ENCODE data around the gene FRMD1. TPM values are rescaled to one million over a fixed set of nuclear protein-coding genes. Genes with fewer than 3 reads are reported as not detected.

The FRMD1 gene
- polyA plus RNA-seq, 1 experiment: not detected

- ChIA-PET CTCF (no interaction called here), POLR2A (no interaction called here)
- no peaks in the 10 kb centered on the region; the same call in 1 of the 2 replicates for H3K27me3 ChIP-seq (ENCODE audit: control insufficient read depth, insufficient read depth, low read length)
- no peak overlapping the region for H3K4me3 ChIP-seq (ENCODE audit: low read depth, low read length)
- no peaks in the 10 kb centered on the region for H3K36me3 ChIP-seq (ENCODE audit: control insufficient read depth, insufficient read depth, low read length)
- TF ChIP-seq, protein P1, sequence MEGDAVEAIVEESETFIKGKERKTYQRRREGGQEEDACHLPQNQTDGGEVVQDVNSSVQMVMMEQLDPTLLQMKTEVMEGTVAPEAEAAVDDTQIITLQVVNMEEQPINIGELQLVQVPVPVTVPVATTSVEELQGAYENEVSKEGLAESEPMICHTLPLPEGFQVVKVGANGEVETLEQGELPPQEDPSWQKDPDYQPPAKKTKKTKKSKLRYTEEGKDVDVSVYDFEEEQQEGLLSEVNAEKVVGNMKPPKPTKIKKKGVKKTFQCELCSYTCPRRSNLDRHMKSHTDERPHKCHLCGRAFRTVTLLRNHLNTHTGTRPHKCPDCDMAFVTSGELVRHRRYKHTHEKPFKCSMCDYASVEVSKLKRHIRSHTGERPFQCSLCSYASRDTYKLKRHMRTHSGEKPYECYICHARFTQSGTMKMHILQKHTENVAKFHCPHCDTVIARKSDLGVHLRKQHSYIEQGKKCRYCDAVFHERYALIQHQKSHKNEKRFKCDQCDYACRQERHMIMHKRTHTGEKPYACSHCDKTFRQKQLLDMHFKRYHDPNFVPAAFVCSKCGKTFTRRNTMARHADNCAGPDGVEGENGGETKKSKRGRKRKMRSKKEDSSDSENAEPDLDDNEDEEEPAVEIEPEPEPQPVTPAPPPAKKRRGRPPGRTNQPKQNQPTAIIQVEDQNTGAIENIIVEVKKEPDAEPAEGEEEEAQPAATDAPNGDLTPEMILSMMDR (IDR thresholded peaks at IDR 0.05; ENCODE audit: insufficient read depth, low read depth, low read length): no peak
- no peak for DNase-seq (ENCODE audit: low read depth)
Observed at GRCh38 chr6:168093634-168094033, 14.6 kb upstream of the FRMD1 start.

DNA sequence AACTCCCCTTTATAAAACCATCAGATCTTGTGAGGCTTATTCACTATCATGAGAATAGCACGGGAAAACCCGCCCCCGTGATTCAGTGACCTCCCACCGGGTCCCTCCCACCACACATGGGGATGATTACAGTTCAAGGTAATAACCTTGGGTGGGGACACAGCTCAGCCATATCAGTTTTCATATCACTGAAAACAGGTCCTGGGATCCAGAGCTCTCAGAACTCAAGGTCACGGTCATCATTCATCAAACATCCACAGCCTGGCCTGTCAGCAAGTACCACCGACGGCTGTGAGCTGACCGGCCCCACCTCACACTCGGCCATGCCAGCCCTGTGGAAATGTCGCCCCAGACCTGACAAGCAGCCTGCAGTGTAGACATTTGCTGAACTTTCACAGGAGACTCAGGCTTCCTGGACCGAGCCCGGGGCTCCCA, 14.1 kb upstream of the FRMD1 start:
- ChIA-PET POLR2A (no interaction called here), CTCF (no interaction called here)
- Histone ChIP-seq H3K27me3 (ENCODE audit: control insufficient read depth, insufficient read depth, low read length) (no peaks in the 10 kb centered on the region; the same call in 1 of the 2 replicates), H3K4me3 (ENCODE audit: low read depth, low read length) (no peak overlapping the region), H3K36me3 (ENCODE audit: control insufficient read depth, insufficient read depth, low read length) (no peaks in the 10 kb centered on the region)
- TF ChIP-seq, protein P1 (IDR thresholded peaks at IDR 0.05; ENCODE audit: insufficient read depth, low read depth, low read length): no peak
- no peak for DNase-seq (ENCODE audit: low read depth)

GRCh38 chr6:168092541-168092940, 13.5 kb upstream of the FRMD1 start:
- Histone ChIP-seq H3K4me3 (ENCODE audit: low read depth, low read length) (no peak overlapping the region), H3K27me3 (ENCODE audit: control insufficient read depth, insufficient read depth, low read length) (no peaks in the 10 kb centered on the region), H3K36me3 (ENCODE audit: control insufficient read depth, insufficient read depth, low read length) (no peaks in the 10 kb centered on the region)
- ChIA-PET CTCF (no interaction called here), POLR2A (no interaction called here)
- TF ChIP-seq, protein P1 (IDR thresholded peaks at IDR 0.05; ENCODE audit: insufficient read depth, low read depth, low read length): no peak
- DNase-seq (ENCODE audit: low read depth): no peak

DNA sequence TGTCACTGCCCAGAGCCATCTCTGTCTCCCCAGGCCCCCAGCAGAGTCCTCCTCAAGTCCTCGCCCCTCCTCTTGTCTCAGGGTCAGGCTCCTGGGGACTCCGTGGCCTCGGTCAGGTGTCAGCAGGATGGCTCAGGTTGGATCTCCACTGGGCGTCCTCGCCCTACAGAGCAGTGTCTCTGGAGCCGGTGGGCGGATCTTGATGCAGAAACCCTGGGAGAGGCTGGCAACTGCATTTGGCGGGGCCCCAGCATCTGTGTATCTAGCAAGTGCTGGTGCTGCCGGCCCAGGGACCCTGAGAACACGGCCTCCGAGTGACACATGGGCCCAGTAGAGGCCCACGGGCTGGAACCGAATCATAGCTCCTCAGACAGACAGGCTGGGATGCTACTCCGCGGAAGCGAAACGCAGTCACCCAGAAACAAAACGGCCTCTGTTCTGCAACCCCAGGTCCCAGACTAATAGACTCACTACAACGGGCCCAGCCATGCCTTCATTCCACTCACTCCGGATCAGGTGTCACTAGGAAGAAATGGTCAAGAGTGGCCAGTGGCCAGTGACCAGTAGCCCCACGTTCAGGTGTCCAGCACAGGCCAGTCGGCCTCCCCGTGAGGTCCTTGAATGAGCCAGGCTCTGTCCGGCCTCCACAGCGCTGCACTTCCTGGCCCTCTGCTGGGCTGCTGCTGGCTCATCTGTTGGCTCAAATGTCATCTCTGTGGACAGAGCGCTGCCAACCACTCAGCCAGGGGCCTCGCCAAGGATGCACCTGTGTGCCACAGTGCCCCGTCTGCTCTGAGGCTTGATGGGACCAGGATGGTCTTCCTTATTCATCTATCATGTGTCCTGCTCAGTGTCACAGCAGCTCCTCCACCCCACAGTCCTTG, 12.6 kb upstream of the FRMD1 start:
- TF ChIP-seq, protein P1 (IDR thresholded peaks at IDR 0.05; ENCODE audit: insufficient read depth, low read depth, low read length): no peak
- CTCF ChIA-PET: no interaction called here
- no peaks in the 10 kb centered on the region for H3K36me3 ChIP-seq (ENCODE audit: control insufficient read depth, insufficient read depth, low read length)
- no peak for DNase-seq (ENCODE audit: low read depth)
- no peak overlapping the region for H3K4me3 ChIP-seq (ENCODE audit: low read depth, low read length)
- POLR2A ChIA-PET: no interaction called here
- no peaks in the 10 kb centered on the region for H3K27me3 ChIP-seq (ENCODE audit: control insufficient read depth, insufficient read depth, low read length)

- POLR2A ChIA-PET: no interaction called here
- no peak for DNase-seq (ENCODE audit: low read depth)
- no peaks in the 10 kb centered on the region for H3K27me3 ChIP-seq (ENCODE audit: control insufficient read depth, insufficient read depth, low read length)
- CTCF ChIA-PET: no interaction called here
- H3K36me3 ChIP-seq (ENCODE audit: control insufficient read depth, insufficient read depth, low read length): no peaks in the 10 kb centered on the region
- no peak overlapping the region for H3K4me3 ChIP-seq (ENCODE audit: low read depth, low read length)
- TF ChIP-seq, protein P1 (IDR thresholded peaks at IDR 0.05; ENCODE audit: insufficient read depth, low read depth, low read length): no peak
Observed at GRCh38 chr6:168090706-168091105, 11.7 kb upstream of the FRMD1 start.

Measured in BJ (cell line).